ENCODE results near the gene FRMPD2. TPM values are rescaled to one million over a fixed set of nuclear protein-coding genes. Genes with fewer than 3 reads are reported as not detected.

The FRMPD2 gene
- polyA plus RNA-seq: not detected

- Mint-ChIP-seq H3K27me3 (ENCODE audit: low read depth in 3 of 3) (peaks cover 1 to 11% (median 1%) of the 10 kb centered on the region in 3 donors), H3K4me3 (no peak within 1 kb of the TSS), H3K27ac (no peak within 1 kb of the TSS), H3K36me3 (no peaks in the 10 kb centered on the region), H3K9me3 (peaks cover 0 to 1% (median 0%) of the 10 kb centered on the region in 6 donors), H3K4me1 (no peaks in the 10 kb centered on the region)
- DNase-seq: no peak
Observed at GRCh38 chr10:48274636-48275035, at the start of gene FRMPD2. Gene FRMPD2 (minus strand): TSS chr10:48274696. CDS start chr10:48274567, 129 bp downstream.

- H3K4me3 Mint-ChIP-seq: no peak overlapping the region
- no peaks in the 10 kb centered on the region for H3K9me3 Mint-ChIP-seq
- H3K4me1 Mint-ChIP-seq: peaks cover 32 to 45% of the 10 kb centered on the region in 2 donors
- no peak overlapping the region for H3K27ac Mint-ChIP-seq
- H3K27me3 Mint-ChIP-seq (ENCODE audit: low read depth in 3 of 3): no peaks in the 10 kb centered on the region
- peaks cover 0 to 5% (median 0%) of the 10 kb centered on the region in 3 donors for H3K36me3 Mint-ChIP-seq
- DNase-seq: no peak
Observed at GRCh38 chr10:48322017-48322416, 47.5 kb upstream of the FRMPD2 start.

DNA sequence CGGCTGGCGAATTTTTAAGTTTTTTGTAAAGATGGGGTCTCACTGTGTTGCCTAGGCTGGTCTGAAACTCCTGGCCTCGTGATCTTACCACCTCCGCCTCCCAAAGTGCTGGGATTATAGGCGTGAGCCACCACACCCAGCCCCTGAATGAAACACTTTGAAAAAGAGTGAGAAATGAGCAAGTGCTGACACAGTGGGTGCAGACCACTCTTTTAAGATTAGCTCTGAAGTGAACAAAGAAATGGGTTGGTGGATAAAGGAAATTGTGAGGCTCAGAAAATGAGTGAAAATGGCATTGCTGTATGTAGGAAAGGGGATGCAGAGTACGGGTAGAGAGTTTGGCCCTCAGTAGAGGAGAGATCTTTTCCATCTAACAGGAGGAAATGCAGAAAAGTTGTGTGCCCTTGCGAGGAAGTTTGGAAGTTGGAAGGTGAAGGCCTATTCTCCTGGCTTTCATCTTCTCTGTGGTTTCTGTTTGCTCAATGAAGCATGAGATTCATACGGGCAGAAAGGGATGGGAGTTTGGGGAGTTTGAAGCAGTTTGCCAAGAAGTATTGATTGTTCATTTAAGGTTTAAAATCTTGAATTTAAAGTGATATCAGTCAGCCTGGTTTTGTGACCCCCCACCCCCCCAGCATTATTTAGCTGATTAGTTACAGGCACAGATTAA is 43.0 kb upstream of the FRMPD2 start:
- H3K27me3 Mint-ChIP-seq (ENCODE audit: low read depth in 3 of 3): peaks cover 0 to 1% (median 0%) of the 10 kb centered on the region in 3 donors
- H3K4me3 Mint-ChIP-seq: no peak overlapping the region
- H3K36me3 Mint-ChIP-seq: no peaks in the 10 kb centered on the region
- no peaks in the 10 kb centered on the region for H3K9me3 Mint-ChIP-seq
- H3K4me1 Mint-ChIP-seq: peaks cover 16 to 20% of the 10 kb centered on the region in 2 donors
- DNase-seq: no peak
- no peak overlapping the region for H3K27ac Mint-ChIP-seq

GRCh38 chr10:48316236-48316635 is 41.7 kb upstream of the FRMPD2 start:
- Mint-ChIP-seq H3K27me3 (ENCODE audit: low read depth in 3 of 3) (peaks cover 0 to 1% (median 0%) of the 10 kb centered on the region in 3 donors), H3K4me1 (peaks cover 20% of the 10 kb centered on the region in 2 donors), H3K27ac (no peak overlapping the region), H3K9me3 (no peaks in the 10 kb centered on the region), H3K36me3 (no peaks in the 10 kb centered on the region), H3K4me3 (no peak overlapping the region)
- DNase-seq: no peak

DNA sequence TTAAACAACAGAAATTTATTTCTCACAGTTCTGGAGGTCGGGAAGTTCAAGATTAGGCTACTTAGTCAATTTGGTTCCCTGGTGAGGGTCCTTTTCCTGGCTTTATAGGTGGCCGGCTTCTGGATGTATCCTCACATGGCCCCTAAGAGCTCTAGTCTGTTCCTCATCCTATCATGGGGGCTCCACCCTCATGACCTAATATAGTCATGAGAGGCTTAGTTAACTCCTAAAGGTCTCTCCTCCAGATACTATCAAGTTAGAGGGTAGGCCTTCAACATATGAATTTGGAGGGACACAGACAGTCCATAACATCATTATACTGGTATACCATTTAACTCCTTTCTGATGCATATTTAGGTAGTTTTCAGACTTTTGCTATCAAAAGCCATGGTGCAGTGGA is 39.6 kb upstream of the FRMPD2 start:
- no peaks in the 10 kb centered on the region for H3K9me3 Mint-ChIP-seq
- DNase-seq: no peak
- no peak overlapping the region for H3K27ac Mint-ChIP-seq
- H3K27me3 Mint-ChIP-seq (ENCODE audit: low read depth in 3 of 3): peaks cover 0 to 1% (median 0%) of the 10 kb centered on the region in 3 donors
- H3K4me1 Mint-ChIP-seq: peaks cover 11 to 24% of the 10 kb centered on the region in 2 donors
- H3K36me3 Mint-ChIP-seq: no peaks in the 10 kb centered on the region
- H3K4me3 Mint-ChIP-seq: no peak overlapping the region

DNA sequence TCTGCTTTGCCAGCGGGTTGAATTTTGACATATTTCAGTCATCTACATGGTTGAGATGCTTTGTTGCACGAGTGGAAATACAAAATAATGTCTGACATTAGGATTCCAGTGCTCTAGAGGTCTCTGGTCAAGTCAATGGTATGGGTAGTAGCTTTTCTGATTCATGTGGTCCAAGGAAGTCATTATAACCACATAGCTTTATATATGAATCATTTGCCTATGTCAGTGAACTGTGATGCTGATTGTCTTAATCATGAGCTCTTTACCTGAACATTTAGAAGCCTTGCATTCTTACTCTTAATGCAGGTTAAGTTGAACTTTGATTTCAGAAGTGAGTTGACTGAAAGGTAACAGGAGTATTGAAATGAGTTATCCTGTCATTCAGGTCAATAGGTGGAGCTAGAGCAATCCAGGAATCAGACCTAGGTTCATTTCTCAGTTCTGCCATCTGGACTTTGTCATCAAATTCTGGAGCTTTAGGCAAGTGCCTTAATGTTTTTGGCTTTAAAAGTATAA is 35.3 kb upstream of the FRMPD2 start:
- Mint-ChIP-seq H3K4me3 (no peak overlapping the region), H3K27ac (no peak overlapping the region), H3K27me3 (ENCODE audit: low read depth in 3 of 3) (peaks cover 0 to 8% (median 0%) of the 10 kb centered on the region in 3 donors), H3K9me3 (no peaks in the 10 kb centered on the region), H3K36me3 (no peaks in the 10 kb centered on the region), H3K4me1 (peaks cover 24 to 36% of the 10 kb centered on the region in 2 donors)
- no peak for DNase-seq

GRCh38 chr10:48307711-48308018 is 33.2 kb upstream of the FRMPD2 start:
- DNase-seq: no peak
- no peaks in the 10 kb centered on the region for H3K36me3 Mint-ChIP-seq
- peak overlapping the region; percentile 85 to 91 (median 86) for H3K4me3 Mint-ChIP-seq
- peaks cover 22 to 33% of the 10 kb centered on the region in 2 donors for H3K4me1 Mint-ChIP-seq
- H3K9me3 Mint-ChIP-seq: no peaks in the 10 kb centered on the region
- H3K27me3 Mint-ChIP-seq (ENCODE audit: low read depth in 3 of 3): peaks cover 0 to 8% (median 0%) of the 10 kb centered on the region in 3 donors
- H3K27ac Mint-ChIP-seq: peak overlapping the region; percentile 79 to 89 (median 86)

GRCh38 chr10:48306870-48307710 is 32.6 kb upstream of the FRMPD2 start:
- peak; percentile 77 to 83 (median 82) for DNase-seq
- Mint-ChIP-seq H3K4me3 (peak overlapping the region; percentile 85 to 91 (median 86)), H3K36me3 (no peaks in the 10 kb centered on the region), H3K27me3 (ENCODE audit: low read depth in 3 of 3) (peaks cover 0 to 8% (median 0%) of the 10 kb centered on the region in 3 donors), H3K27ac (peak overlapping the region; percentile 79 to 89 (median 86)), H3K4me1 (peaks cover 19 to 28% of the 10 kb centered on the region in 2 donors), H3K9me3 (no peaks in the 10 kb centered on the region)

- Mint-ChIP-seq H3K27ac (peak within 1 kb of the TSS; percentile 79 to 90 (median 86)), H3K4me1 (peaks cover 17 to 24% of the 10 kb centered on the region in 2 donors), H3K4me3 (peak within 1 kb of the TSS; percentile 85 to 91 (median 86)), H3K27me3 (ENCODE audit: low read depth in 3 of 3) (peaks cover 0 to 9% (median 0%) of the 10 kb centered on the region in 3 donors), H3K9me3 (no peaks in the 10 kb centered on the region), H3K36me3 (no peaks in the 10 kb centered on the region)
- DNase-seq: peak; percentile 93 to 94 (median 94)
Observed at GRCh38 chr10:48306265-48306869, 31.9 kb upstream of the FRMPD2 start, which contains the start of gene MAPK8. Gene MAPK8 (plus strand): TSS chr10:48306677. CDS start chr10:48401661, 94,984 bp downstream.

DNA sequence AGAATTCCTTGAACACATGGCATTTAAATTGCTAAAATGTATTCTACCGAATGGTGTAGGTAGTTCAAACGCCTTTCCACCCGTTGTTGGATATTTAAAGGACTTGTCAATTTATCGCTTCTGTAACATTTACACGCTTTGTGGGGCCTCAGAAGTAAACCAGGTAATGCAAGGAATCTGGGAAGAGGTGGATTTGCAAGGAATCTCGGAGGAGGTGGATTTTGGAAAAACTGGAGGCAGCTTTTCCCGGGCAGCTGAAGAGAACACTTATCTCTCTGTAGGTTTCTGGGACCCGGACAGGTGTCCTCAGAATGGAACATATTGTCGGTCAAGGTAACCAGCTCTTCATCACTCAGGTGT is 31.4 kb upstream of the FRMPD2 start:
- DNase-seq: no peak
- no peaks in the 10 kb centered on the region for H3K36me3 Mint-ChIP-seq
- H3K27me3 Mint-ChIP-seq (ENCODE audit: low read depth in 3 of 3): peaks cover 0 to 9% (median 0%) of the 10 kb centered on the region in 3 donors
- H3K4me1 Mint-ChIP-seq: peaks cover 17 to 24% of the 10 kb centered on the region in 2 donors
- H3K9me3 Mint-ChIP-seq: no peaks in the 10 kb centered on the region
- H3K27ac Mint-ChIP-seq: peak overlapping the region; percentile 73 to 90 (median 84)
- peak overlapping the region; percentile 69 to 88 (median 86) for H3K4me3 Mint-ChIP-seq

DNA sequence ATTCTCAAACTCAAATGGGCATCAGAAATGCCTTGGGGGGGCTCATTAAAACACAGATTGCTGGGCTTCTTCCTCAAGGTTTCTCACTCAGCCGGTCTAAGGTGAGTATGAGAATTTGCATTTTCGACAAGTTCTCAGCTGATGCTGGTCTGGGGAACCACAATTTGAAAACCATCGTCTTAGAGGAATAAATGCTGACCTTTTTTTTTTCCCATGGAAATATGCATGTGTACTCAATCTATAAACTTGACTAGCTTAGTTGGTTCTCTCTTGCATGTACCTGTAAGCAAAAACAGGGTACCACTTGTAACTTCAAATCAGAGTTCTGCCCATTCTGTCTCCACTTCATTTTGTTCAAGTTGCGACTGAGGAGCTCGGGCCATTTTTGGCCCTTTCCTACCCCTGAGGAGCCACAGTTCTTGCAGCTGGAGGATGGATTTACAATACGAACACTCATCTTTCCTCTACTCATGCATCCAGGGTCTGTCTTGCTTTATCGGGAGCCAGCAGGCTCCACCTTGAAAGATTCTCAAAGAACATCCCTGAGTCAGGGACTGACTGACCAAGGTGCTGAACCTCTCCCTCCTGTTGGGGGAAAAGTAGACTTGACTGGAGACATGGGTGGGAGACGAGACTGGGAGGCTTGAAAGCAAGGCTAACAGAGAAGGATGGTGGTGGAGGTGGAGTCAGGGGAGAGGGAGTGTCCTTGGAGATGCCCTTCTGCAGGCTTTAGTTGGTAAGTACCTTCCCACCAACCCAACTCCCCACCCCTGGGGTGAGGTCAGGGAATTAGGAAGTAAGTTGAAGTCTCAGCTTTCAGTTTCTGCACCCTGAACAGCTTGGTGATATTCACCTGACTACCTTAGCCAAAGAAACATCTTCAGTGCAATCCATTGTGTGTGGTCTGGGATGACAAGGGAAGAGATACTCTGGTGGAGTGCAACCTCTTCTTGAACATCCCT is 28.3 kb upstream of the FRMPD2 start:
- H3K27ac Mint-ChIP-seq: no peak overlapping the region
- no peaks in the 10 kb centered on the region for H3K36me3 Mint-ChIP-seq
- peaks cover 0 to 9% (median 0%) of the 10 kb centered on the region in 3 donors for H3K27me3 Mint-ChIP-seq (ENCODE audit: low read depth in 3 of 3)
- H3K4me3 Mint-ChIP-seq: no peak overlapping the region
- DNase-seq: no peak
- H3K9me3 Mint-ChIP-seq: no peaks in the 10 kb centered on the region
- H3K4me1 Mint-ChIP-seq: peaks cover 11 to 13% of the 10 kb centered on the region in 2 donors

DNA sequence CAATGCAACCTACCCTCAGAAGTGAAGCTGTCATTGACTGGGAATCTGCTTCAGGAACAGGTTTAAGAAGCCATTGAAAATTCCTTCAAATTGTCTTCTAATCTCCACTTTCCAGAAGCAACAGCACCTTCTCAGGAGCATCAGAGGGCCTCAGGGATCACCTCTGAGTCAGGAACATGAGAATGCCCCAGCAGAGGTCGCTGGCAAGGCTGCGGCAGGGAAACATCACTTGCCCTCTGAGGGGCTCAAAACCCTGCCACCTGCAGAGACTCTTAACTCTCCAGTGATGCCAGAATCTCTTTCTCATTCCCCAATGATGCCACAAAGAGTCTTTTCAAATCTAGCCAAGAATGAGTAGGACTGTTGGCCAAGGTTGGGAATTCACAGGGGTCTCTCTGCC is 26.1 kb upstream of the FRMPD2 start:
- Mint-ChIP-seq H3K4me3 (no peak overlapping the region), H3K27ac (no peak overlapping the region), H3K27me3 (ENCODE audit: low read depth in 3 of 3) (peaks cover 0 to 1% (median 0%) of the 10 kb centered on the region in 3 donors), H3K36me3 (no peaks in the 10 kb centered on the region), H3K9me3 (no peaks in the 10 kb centered on the region), H3K4me1 (peaks cover 0 to under 1% of the 10 kb centered on the region in 2 donors)
- no peak for DNase-seq

GRCh38 chr10:48299692-48300091 is 25.2 kb upstream of the FRMPD2 start:
- no peaks in the 10 kb centered on the region for H3K9me3 Mint-ChIP-seq
- H3K4me3 Mint-ChIP-seq: no peak overlapping the region
- no peaks in the 10 kb centered on the region for H3K36me3 Mint-ChIP-seq
- H3K27ac Mint-ChIP-seq: no peak overlapping the region
- peaks cover 0 to 1% (median 0%) of the 10 kb centered on the region in 3 donors for H3K27me3 Mint-ChIP-seq (ENCODE audit: low read depth in 3 of 3)
- H3K4me1 Mint-ChIP-seq: no peaks in the 10 kb centered on the region
- DNase-seq: no peak
